GM19438 (cell line): Measurements from ENCODE around the gene LRP8.

ENCODE experiments used
- ATAC-seq: cut with Tn5 transposase; IDR thresholded peaks from one replicate; pipeline ENCODE4 v1.9.1; 2021; ENCODE audit warnings: low read depth; ENCODE audit not compliant: unreplicated experiment

The LRP8 gene

GRCh38 chr1:53324728-53325297 lies 3.1 kb downstream of the LRP8 start:
- no peak for ATAC-seq

DNA sequence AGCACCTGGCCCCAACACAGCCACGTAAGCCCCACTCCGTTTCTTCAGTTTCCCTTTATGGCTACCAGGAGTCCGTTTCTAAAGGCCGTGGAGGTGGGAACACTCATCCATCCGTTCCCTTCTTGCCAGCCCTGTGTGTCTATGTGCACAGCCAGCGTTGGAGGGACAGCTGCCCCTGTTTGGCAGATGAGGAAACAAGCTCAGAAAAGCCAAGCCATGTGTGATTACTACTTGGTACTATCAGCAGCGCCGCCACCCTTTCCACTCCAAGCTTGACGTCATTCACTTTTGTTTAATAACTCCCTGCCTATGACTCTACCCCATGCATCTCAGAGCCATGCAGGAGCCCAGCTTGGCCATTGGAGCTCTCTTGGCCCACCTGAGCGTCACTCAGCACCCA lies 3.5 kb downstream of the LRP8 start:
- no peak for ATAC-seq

GRCh38 chr1:53323316-53323715 lies 4.6 kb downstream of the LRP8 start:
- ATAC-seq: no peak

DNA sequence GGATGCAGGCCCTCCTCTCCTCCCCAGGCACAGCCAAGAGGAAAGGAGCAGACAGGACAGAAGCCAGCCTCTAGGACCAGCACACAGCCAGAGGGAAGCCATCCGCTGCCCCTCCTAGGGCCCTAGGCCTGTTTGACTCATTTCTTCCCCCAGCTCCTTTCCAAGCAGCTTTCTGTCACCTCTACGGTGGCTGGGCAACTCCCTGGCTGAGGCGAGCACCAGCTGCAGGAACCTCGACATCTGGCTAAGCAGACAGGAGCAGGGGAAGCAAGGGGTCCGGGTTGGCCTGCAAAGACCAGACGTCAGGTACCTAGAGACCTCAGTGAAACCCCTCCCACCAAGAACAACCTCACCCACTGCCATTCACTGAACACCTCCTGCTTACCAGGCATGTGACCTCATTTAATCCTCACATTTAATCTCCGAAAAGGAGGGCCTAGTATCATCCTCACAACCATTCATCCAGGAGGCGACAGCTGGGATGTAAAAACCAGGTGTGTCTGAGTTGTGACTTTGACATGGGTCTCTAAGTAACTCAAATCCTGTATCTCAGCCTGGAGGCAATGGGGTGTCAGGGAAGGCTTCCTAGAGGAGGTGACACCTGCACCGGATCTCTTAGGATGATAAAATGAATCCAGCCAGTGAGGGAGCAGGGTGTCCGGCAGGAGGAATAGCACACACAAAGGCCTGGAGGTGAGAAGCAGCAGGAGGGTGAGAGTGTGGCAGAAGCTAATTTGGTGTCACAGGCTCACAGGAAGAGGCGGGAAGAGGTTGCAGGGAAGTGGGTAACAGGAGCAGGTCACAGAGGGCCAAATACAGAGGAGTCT lies 5.9 kb downstream of the LRP8 start:
- ATAC-seq: no peak

DNA sequence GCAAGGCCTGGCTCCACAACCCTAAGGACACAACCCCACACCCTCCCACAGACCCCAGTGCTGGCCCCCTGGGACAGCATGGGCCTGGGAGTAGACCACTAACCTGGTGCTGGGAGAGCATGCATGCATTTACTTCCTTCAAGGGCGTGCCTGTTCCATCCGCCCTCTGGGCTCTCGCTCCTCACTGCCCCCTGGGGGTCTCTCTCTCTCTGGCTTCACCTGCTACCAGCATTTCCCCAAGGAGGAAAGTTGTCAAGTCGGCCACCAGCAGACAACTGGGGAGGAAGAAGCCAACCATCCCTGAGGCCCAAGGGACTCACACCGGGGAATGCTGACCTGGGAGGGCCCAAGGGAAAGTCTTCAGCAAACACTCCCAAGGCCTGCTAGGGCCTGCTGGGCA lies 6.5 kb downstream of the LRP8 start:
- ATAC-seq: no peak

DNA sequence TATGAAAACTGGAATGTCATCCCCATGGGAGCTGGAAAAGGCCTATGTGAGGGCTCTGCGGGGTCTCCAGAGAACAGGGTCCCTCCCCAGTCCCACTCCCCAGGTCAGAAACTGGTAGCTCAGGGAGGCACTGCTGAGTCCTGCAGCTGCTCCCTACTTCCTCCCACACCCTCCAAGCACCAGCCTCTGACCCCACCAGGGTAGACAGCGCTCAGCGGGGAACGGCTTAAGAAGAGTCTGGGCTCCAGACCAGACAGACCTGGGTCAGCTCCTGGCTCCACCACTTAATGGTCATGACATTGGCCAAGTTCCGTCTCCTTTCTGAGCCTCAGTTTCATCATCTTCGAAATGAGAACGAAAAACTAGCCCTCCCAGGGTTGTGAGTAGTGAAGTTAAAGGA lies 7.2 kb downstream of the LRP8 start:
- ATAC-seq: no peak

GRCh38 chr1:53319296-53320101 lies 8.4 kb downstream of the LRP8 start:
- ATAC-seq: no peak

GRCh38 chr1:53317646-53318539 lies 10.0 kb downstream of the LRP8 start:
- ATAC-seq: no peak

DNA sequence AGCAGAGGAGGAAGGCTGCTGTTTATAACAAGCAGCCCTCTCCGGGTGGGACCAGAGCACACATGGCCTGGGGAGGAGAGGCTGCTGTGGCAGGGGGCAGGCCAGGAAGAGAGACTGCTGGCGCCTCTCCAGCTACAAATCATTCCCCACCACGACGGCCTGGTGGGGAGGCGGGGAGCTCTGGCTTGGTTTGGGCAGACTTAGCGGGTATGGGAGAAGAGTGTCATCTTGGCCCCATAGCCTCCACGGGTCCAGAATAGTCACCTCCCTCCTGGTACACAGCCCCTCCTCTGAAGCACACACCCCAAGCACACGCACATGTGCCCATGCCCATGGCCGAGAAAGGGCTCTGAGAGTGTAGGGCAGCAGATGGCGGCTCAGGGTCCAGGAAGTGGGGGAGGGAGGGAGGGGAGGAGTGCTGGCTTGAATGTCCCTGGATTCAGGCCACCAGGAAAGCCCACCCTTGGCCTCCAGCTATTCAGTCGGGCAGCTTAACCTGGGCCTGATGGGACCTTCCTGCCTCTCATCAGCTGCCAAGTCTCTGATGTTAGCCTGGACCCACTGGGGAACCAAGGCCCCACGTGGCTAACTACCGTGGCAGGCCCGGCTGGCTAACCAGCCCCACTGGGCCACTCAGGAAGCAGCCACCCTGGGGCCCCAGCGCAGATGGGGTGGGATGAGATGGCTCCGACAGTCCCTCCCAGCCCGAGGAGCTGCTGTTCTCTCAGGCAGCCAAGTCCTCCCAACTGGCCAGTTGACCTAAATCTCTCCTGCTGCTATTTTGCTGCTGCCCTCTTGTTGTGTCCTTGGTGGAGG lies 10.9 kb downstream of the LRP8 start:
- no peak for ATAC-seq

DNA sequence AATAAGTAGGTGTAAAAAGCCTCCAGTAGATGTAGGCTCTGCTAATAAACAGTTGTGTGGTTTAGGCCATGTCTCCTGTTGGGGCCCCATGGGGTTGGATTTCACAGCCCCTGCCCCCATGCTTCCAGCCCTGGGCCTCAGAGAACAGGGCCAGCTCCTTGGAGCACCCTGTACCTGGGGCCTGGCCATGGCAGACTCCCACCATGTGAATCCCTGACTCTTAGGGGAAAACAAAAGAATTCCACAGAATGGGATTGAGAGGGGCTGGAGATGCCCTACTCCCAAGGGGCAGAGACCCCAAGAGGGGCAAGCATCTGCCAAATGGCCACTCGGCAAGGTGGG lies 11.5 kb downstream of the LRP8 start:
- no peak for ATAC-seq

- no peak for ATAC-seq
These were observed 12.1 kb downstream of the LRP8 start for GRCh38 chr1:53315456-53316423.

GRCh38 chr1:53315046-53315445 lies 12.8 kb downstream of the LRP8 start:
- ATAC-seq: no peak

- ATAC-seq: no peak
These were observed 13.3 kb downstream of the LRP8 start for GRCh38 chr1:53314606-53315005.

DNA sequence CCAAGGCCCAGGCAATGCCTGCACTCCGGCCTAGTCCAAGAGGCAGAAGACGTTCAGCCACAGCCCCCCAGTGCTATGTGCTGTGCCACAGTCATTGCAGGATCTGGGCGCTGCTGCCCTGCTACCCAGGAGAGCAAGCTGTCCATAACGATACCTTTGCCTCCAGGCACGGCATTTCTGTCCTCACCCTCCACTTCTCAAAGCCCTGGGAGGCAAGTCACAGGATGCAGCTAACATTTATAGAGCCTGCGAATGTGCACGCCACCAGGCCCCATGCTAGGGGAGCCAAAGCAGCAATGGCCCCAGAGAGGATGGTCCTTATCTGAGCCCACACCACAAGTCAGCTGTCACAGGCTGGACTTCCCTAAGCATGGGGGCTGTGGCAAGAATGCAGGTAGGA lies 13.8 kb downstream of the LRP8 start:
- ATAC-seq: no peak

DNA sequence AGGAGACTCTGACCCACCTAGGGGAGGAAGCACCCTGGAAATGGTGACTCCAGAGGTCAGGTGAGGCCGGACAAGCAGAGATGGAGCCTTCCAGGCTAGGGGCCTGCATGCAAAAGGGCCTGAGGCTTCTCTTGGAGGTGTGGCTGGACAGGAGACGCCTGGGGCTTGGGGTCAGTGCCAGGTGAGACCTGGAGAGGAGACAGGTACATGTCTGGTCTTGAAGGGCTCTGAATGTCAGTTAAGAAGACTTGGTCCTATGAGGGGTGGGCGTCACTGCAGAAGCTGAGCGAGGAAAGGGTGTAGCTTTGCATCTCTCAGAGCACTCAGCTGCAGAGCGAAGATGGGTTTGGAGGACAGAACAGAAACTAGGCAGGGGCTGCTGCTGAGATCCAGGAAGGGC lies 14.3 kb downstream of the LRP8 start:
- ATAC-seq: no peak

GRCh38 chr1:53311702-53312305 lies 16.1 kb downstream of the LRP8 start:
- ATAC-seq: no peak

GRCh38 chr1:53310847-53311681 lies 16.8 kb downstream of the LRP8 start:
- ATAC-seq: no peak
